Measurements from ENCODE around the gene PNKP. TPM values are rescaled to one million over a fixed set of nuclear protein-coding genes. Genes with fewer than 3 reads are reported as not detected.

PNKP gene
- total and polyA plus RNA-seq, 2 of the 8 experiments (the other 6 are each of a cell fraction or from before 2014, with no cell fraction given): 45.8 to 105 TPM

DNA sequence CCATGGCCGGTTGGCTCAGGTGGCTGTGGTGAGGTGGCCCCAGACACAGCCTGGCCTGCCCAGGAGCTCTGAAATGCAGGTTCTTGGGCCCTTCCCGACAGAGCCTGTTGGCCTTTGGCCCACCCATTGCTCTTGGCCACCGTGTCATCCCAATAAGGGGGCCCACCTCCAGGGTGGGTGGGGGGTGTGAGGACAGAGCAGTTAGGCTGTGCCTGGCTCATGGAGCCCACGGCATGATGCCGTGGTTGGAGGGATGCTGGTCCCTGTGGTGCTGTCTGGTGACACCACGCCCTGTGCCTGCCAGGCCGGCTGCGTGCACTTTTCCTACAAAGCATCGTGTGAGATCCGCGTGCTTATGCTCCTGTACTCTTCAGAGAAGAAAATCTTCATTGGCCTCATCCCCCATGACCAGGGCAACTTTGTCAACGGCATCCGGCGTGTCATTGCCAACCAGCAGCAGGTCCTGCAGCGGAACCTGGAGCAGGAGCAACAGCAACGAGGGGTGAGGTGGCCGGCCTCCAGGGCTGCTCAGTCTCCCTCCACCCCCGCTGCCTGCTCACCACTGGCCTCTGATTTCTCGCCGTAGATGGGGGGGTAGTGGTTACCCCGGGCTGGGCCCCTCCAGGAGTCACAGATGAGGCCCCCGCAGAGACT lies 7.6 kb downstream of the PNKP start:
- H3K14ac ChIP-seq (ENCODE audit: insufficient read length): no peak overlapping the region
- CTCF ChIA-PET (ENCODE audit: partially characterized antibody): no interaction called here
- 97% methylated on average over 20 of the region's 22 CpGs; no CpG with 5 or more reads in 1 of the 2 experiments for WGBS, 2 experiments (ENCODE audit: extremely low coverage in 1 of 2, insufficient coverage in 1 of 2, insufficient read length in 1 of 2, insufficient replicate concordance in 2 of 2, low coverage in 1 of 2, low lambda C conversion rate in 2 of 2, missing lambda C conversion rate in 1 of 2)
- no peak overlapping the region for H4K91ac ChIP-seq (replicated peaks; ENCODE audit: insufficient read length, low read length)
- H3K79me1 ChIP-seq (ENCODE audit: low read depth, low read length): peaks cover 12% of the 10 kb centered on the region
- TF ChIP-seq POLR2A (IDR thresholded peaks at IDR 0.05; ENCODE audit: control extremely low read depth in 1 of 2, low read depth in 2 of 2, low read length in 2 of 2) (peak in 1 of 2 experiments; percentile 19; a peak in 1 of 3 replicates), SP1 (IDR thresholded peaks at IDR 0.05; ENCODE audit: low read depth, low read length) (no peak), KDM4A (IDR thresholded peaks at IDR 0.05; ENCODE audit: low read depth, low read length, severe bottlenecking) (peak; percentile 5), POLR2AphosphoS5 (IDR thresholded peaks at IDR 0.05; ENCODE audit: low read depth, low read length) (peak; percentile 93)
- H3K9me3 ChIP-seq (ENCODE audit: insufficient read depth in 2 of 2, low read depth in 1 of 2, low read length in 1 of 2): no peaks in the 10 kb centered on the region
- no peak overlapping the region for H3K56ac ChIP-seq (replicated peaks; ENCODE audit: insufficient read length, low read depth, low read length)
- peaks cover 0 to 12% of the 10 kb centered on the region in 2 experiments; a peak in 2 of 4 replicates for H3K79me2 ChIP-seq (ENCODE audit: control insufficient read depth in 1 of 2, insufficient read depth in 2 of 2, low read length in 2 of 2)
- H3K18ac ChIP-seq (ENCODE audit: extremely low read depth, low read length): no peak overlapping the region
- H3K23me2 ChIP-seq (ENCODE audit: low read depth, low read length): no peaks in the 10 kb centered on the region
- H3K27ac ChIP-seq (ENCODE audit: low read depth, low read length): no peak overlapping the region
- no peak overlapping the region for H2BK20ac ChIP-seq (ENCODE audit: low read length)
- no peak overlapping the region for H2BK120ac ChIP-seq (replicated peaks; ENCODE audit: low read depth, low read length)
- no peak overlapping the region for H2AK5ac ChIP-seq (ENCODE audit: low read depth, low read length)
- no peak overlapping the region; the same call in 1 of the 2 replicates for H2BK5ac ChIP-seq (ENCODE audit: low read depth, low read length)
- POLR2A ChIA-PET (ENCODE audit: partially characterized antibody): interaction anchor here (0.8 to 12.4 kb wide), 16 partner anchors 6 to 109 kb away, joined by 3 to 247 read pairs (median 6); partner anchors contain the start of genes AKT1S1, FUZ, MED25 and PNKP
- H3K4me3 ChIP-seq (ENCODE audit: extremely low read depth in 1 of 4, insufficient read depth in 2 of 4, low read depth in 3 of 4, low read length in 4 of 4): no peak overlapping the region
- H2BK12ac ChIP-seq (ENCODE audit: low read depth, low read length): 0 out of 2 replicates have a peak overlapping the region, but pooled peaks have one; percentile 50
- DNase-seq (ENCODE audit: low read depth in 1 of 2, low spot score in 2 of 2) (no peak), FAIRE-seq (no peak)
- no peaks in the 10 kb centered on the region for H3K27me3 ChIP-seq (replicated peaks in 1 of 4; ENCODE audit: control insufficient read depth in 3 of 4, extremely low read depth in 1 of 4, insufficient read depth in 3 of 4, low read length in 3 of 4)
- no peak overlapping the region for H3K9ac ChIP-seq (replicated peaks in 1 of 4; ENCODE audit: extremely low read depth in 1 of 4, low read depth in 3 of 4, low read length in 3 of 4)
- H4K8ac ChIP-seq (ENCODE audit: extremely low read depth, insufficient read depth, low read length): peak overlapping the region; percentile 19; the same call in 1 of the 2 replicates
- no peak overlapping the region for H2BK15ac ChIP-seq (ENCODE audit: low read length)
- H3K4ac ChIP-seq (replicated peaks; ENCODE audit: insufficient read length, low read depth, low read length): no peak overlapping the region
- H4K5ac ChIP-seq (ENCODE audit: insufficient read length, low read depth, low read length): no peak overlapping the region
- H3K23ac ChIP-seq (ENCODE audit: insufficient read length): no peak overlapping the region
- peaks cover 0 to 7% (median 2%) of the 10 kb centered on the region in 4 experiments; a peak in 4 of 7 replicates for H3K4me1 ChIP-seq (replicated peaks in 1 of 4; ENCODE audit: control insufficient read depth in 3 of 4, insufficient read depth in 4 of 4, low read length in 3 of 4)
- H4K20me1 ChIP-seq (replicated peaks in 1 of 2; ENCODE audit: control insufficient read depth in 1 of 2, insufficient read depth in 2 of 2, low read length in 2 of 2): peaks cover 43 to 56% of the 10 kb centered on the region in 2 experiments
- H3K36me3 ChIP-seq (ENCODE audit: control insufficient read depth in 2 of 4, insufficient read depth in 4 of 4, low read length in 3 of 4): peaks cover 32 to 83% (median 60%) of the 10 kb centered on the region in 4 experiments
- H3K4me2 ChIP-seq (ENCODE audit: insufficient read depth in 1 of 2, low read depth in 2 of 2, low read length in 2 of 2): no peak overlapping the region
- no peak overlapping the region for H2AFZ ChIP-seq (ENCODE audit: low read length)

Measured in H1 (cell line).